ENCODE measurements around the gene ZDHHC19.
A peak's percentile ranks its signal among the peaks of the same experiment; 100 is the strongest.
"Not testable (repeated sequence)": the region's sequence is repeated elsewhere in the genome, so short reads cannot be mapped to it uniquely, and the experiment has no call there.

ZDHHC19 gene

DNA sequence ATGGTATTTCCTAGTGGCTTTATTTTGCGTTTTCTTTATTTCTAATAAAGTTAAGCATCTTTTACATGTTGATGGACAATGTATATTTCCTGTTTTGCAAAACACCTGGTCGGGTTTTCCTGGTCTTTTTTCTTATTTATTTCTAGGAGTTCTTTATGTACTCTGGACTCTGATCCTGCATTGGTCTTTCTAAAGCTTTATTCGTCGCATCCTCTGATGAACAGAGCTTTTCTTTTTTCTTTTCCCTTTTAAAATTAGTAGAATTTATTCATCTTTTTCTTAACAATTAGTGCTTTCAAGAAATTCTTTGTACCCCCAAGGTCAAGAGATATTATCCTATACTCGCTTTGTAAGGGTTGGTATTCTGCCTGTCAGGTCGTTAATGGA is 32.2 kb downstream of the ZDHHC19 start:
- peaks cover 17% of the 10 kb centered on the region for H3K27me3 Mint-ChIP-seq (ENCODE audit: low read depth, poor library complexity)
- no peak for DNase-seq
- H3K27ac Mint-ChIP-seq, result no peak overlapping the region
- H3K4me3 Mint-ChIP-seq, result no peak overlapping the region
- no peaks in the 10 kb centered on the region for H3K36me3 Mint-ChIP-seq (ENCODE audit: low read depth)
- no peaks in the 10 kb centered on the region for H3K9me3 Mint-ChIP-seq
- peaks cover 42% of the 10 kb centered on the region for H3K4me1 Mint-ChIP-seq
- TF ChIP-seq, protein P1, sequence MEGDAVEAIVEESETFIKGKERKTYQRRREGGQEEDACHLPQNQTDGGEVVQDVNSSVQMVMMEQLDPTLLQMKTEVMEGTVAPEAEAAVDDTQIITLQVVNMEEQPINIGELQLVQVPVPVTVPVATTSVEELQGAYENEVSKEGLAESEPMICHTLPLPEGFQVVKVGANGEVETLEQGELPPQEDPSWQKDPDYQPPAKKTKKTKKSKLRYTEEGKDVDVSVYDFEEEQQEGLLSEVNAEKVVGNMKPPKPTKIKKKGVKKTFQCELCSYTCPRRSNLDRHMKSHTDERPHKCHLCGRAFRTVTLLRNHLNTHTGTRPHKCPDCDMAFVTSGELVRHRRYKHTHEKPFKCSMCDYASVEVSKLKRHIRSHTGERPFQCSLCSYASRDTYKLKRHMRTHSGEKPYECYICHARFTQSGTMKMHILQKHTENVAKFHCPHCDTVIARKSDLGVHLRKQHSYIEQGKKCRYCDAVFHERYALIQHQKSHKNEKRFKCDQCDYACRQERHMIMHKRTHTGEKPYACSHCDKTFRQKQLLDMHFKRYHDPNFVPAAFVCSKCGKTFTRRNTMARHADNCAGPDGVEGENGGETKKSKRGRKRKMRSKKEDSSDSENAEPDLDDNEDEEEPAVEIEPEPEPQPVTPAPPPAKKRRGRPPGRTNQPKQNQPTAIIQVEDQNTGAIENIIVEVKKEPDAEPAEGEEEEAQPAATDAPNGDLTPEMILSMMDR (IDR thresholded peaks at IDR 0.05), result no peak

DNA sequence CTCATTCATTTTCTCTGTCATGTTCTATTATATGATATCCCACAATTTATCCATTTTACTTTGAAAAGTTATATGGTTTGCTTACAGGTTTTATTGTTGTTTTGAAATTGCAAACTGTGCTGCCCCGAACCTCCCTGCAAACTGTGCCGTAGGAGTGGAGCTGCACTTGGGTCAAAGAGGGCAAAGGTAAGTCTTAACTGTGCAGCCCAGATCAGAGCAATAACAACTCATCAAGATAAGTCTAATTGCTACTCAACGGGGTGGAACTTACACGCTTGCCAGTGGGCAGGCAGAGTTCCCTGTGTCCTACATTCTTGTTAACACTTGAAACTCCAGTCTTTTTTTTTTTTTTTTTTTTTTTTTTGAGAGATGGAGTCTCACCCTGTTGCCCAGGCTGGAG is 33.2 kb downstream of the ZDHHC19 start:
- H3K36me3 Mint-ChIP-seq (ENCODE audit: low read depth), result no peaks in the 10 kb centered on the region
- peaks cover 35% of the 10 kb centered on the region for H3K4me1 Mint-ChIP-seq
- H3K4me3 Mint-ChIP-seq, result peak overlapping the region; percentile 20
- TF ChIP-seq, protein P1 (IDR thresholded peaks at IDR 0.05), result no peak
- H3K27me3 Mint-ChIP-seq (ENCODE audit: low read depth, poor library complexity), result peaks cover 21% of the 10 kb centered on the region
- no peak for DNase-seq
- peak overlapping the region; percentile 51 for H3K27ac Mint-ChIP-seq
- H3K9me3 Mint-ChIP-seq, result no peaks in the 10 kb centered on the region

DNA sequence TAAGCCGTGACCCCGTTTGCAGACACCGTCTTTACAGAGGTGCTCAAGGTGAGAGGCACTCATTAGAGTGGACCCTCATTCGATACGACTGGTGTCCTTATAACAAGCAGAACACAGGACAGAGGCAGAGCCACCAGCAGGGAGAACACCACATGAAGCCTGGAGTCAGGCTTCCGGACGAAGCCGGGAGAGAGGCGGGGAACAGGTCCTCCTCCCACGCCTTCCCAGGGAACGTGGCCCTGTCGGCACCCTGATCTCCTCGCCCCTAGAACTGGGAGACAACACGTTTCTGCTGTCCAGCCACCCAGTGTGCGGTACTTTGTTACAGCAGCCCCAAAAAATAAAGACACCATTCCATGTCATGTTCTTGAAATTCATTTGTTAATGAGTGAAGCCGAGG is 33.6 kb downstream of the ZDHHC19 start:
- H3K4me3 Mint-ChIP-seq, result peak overlapping the region; percentile 20

DNA sequence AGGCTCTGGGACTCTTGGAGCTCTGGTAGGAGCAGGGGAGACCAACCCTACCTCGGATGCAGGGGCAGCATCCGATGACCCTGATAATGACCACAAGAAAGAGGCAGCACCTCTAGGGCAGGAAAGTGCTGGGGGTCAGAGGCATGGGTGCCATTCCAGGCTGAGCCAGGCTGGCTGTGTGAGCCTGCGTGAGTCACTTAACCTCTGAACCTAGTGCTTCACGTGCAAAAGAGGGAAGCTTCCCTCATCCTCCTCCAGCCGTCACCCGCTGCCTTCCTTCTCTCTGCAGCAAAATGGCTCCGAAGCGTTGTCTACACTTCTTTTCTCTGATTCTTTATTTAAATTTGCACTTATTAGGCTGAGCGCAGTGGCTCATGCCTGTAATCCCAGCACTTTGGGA is 35.5 kb downstream of the ZDHHC19 start:
- DNase-seq, result no peak
- Mint-ChIP-seq H3K36me3 (ENCODE audit: low read depth) (no peaks in the 10 kb centered on the region), H3K9me3 (no peaks in the 10 kb centered on the region), H3K4me1 (peaks cover 35% of the 10 kb centered on the region), H3K27ac (no peak overlapping the region), H3K27me3 (ENCODE audit: low read depth, poor library complexity) (peaks cover 22% of the 10 kb centered on the region), H3K4me3 (no peak overlapping the region)
- TF ChIP-seq, protein P1 (IDR thresholded peaks at IDR 0.05), result no peak

More for the DNA sequence above, 33.6 kb downstream of the ZDHHC19 start:
- Mint-ChIP-seq H3K27ac (peak overlapping the region; percentile 51), H3K9me3 (no peaks in the 10 kb centered on the region), H3K4me1 (peaks cover 35% of the 10 kb centered on the region), H3K27me3 (ENCODE audit: low read depth, poor library complexity) (peaks cover 21% of the 10 kb centered on the region), H3K36me3 (ENCODE audit: low read depth) (no peaks in the 10 kb centered on the region)
- no peak for DNase-seq
- TF ChIP-seq, protein P1 (IDR thresholded peaks at IDR 0.05), result no peak

DNA sequence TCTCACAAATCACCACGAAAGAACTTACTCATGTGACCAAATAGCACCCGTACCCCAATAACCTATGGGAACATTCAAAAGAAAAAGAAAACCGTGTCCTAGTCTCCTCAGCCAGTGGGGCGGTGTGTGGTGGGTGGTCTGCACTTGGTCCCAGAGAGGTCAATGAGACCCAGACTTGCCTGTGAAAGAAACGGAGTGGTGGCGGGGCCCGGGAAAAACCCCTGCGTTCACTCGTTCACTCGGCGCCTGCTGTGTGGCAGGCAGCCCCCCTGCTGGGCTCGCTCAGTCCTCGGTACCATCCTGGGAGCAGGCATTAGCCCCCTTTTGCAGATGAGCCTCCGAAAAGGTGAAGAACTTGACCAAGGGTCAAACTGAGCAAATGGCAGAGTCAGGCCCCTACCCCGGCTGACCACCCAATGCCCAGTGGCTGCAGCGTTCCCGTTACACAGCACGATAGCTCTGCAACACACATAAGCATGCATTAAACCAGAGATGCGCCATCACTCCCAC is 36.0 kb downstream of the ZDHHC19 start:
- no peak for DNase-seq
- H3K36me3 Mint-ChIP-seq (ENCODE audit: low read depth), result no peaks in the 10 kb centered on the region
- H3K4me1 Mint-ChIP-seq, result peaks cover 35% of the 10 kb centered on the region
- H3K9me3 Mint-ChIP-seq, result no peaks in the 10 kb centered on the region
- TF ChIP-seq, protein P1 (IDR thresholded peaks at IDR 0.05), result no peak
- no peak overlapping the region for H3K4me3 Mint-ChIP-seq
- no peak overlapping the region for H3K27ac Mint-ChIP-seq
- H3K27me3 Mint-ChIP-seq (ENCODE audit: low read depth, poor library complexity), result peaks cover 22% of the 10 kb centered on the region

DNA sequence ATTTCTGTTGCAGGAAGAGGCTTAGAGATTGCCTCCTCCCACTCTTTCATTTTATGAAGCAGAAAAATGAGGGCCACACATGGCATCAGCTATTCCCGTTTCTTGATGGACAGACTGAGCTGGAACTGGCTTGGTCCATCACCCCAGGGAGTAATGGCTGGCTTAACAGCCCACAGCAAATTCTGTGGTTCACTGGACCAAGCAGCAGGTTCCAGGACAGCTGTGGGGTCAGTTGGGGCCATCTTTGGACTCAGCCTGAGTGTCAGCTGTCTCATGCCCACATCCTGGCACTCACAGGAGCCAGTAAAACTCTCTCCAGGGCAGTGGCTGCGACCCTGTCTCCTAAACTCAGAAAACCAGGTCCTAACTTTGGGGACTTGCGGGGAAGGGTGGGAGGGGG is 36.5 kb downstream of the ZDHHC19 start:
- Mint-ChIP-seq H3K27me3 (ENCODE audit: low read depth, poor library complexity) (peaks cover 22% of the 10 kb centered on the region), H3K9me3 (no peaks in the 10 kb centered on the region), H3K36me3 (ENCODE audit: low read depth) (no peaks in the 10 kb centered on the region), H3K27ac (no peak overlapping the region), H3K4me3 (no peak overlapping the region), H3K4me1 (peaks cover 31% of the 10 kb centered on the region)
- TF ChIP-seq, protein P1 (IDR thresholded peaks at IDR 0.05), result no peak
- DNase-seq, result no peak

DNA sequence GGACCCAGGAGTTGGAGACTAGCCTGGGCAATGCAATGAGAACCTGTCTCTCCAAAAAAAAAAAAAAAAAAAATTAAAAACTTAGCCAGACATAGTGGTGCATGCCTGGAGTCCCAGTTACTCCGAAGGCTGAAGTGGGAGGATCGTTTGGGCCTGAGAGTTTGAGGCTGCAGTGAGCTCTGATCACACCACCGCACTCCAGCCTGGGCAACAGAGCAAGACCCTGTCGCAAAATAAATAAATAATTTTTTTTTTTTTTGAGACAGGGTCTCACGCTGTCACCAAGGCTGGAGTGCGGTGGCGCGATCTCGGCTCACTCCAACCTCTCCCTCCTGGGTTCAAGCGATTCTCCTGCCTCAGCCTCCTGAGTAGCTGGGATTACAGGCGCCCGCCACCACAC is 40.9 kb downstream of the ZDHHC19 start:
- H3K27ac Mint-ChIP-seq; H3K9me3 Mint-ChIP-seq; H3K36me3 Mint-ChIP-seq (ENCODE audit: low read depth); H3K4me3 Mint-ChIP-seq; DNase-seq; H3K4me1 Mint-ChIP-seq: not testable (repeated sequence)
- peaks cover 14% of the 10 kb centered on the region for H3K27me3 Mint-ChIP-seq (ENCODE audit: low read depth, poor library complexity)

Measured in nephron progenitor cell (in vitro differentiated cells).